Bone marrow (tissue), 2 donors: Measurements from ENCODE around the gene SERGEF.
A peak's percentile ranks its signal among the peaks of the same experiment; 100 is the strongest.

Source experiments
- DNase-seq, 2 donors: peaks; one replicate each; lab custom pipeline; 2025; lab: John Stamatoyannopoulos, UW

Gene SERGEF

DNA sequence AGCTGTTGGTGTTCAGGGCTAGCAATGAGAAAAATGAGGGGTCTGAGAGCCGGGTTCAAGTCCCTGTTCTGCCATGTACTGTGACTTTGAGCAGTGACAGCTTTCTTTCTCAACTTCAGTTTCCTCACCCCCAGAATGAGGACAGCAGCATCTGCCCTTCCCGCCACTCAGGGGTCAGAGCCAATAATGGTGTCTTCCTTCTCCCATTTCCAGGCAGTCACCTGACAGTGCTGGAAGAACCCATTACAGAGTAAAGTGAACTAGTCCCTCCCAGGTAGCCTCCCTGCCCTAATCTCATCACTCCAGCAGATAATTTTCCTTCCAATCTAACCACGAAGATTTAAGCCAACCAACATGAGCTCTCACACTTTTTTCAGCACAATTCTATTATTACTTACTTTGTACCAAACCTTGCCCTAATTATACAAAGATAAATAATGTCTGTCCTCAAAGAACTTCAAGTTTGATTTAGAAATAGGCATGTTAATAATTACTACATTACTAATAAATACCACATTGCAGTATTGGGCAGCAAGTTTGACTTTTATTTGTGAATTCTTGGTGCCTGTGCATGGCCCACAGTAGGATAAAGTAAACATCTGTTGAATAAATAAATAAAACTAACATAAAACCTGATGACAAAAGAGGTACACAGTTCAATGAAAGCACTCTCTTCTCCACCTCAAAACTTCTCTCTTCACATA lies 61.0 kb downstream of the SERGEF start:
- DNase-seq = no peak

DNA sequence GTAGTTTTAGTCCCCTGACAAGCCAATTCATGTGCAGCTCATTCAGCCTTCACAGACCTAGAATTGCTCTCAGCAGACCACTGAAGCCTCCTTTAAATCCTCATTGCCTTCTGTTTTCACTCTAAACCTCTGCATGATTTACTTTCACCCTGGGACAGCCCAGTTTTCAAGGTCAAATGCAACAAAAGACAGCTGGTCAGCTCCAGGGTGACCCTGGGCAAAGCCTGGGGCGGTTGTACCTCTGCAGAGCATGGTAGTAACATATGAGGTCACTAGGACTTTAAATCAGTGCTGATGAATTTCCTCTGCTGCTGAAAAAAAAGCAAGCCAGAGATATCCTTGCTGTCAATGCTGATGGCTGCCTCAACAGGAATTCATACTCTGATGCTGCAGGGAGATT lies 62.2 kb downstream of the SERGEF start:
- DNase-seq = no peak

DNA sequence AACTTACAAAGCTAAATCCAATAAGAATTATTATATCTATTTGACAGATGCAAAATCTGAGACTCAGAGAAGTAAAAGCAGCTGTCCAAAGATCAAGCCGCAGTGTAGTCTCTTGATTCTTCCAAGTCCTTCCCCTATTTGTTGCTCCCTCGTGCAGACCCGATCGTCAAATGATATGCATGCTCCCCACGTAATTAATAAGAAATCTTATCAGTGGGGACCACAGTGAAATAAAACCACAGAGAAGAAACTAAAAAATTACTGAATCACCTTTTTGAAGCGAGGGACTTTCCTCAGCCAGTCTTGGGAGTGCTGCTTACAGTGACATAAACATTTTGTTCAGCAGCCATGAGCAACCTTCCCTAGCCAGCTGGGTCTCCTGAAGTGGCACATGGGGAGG lies 64.6 kb downstream of the SERGEF start:
- DNase-seq = no peak

DNA sequence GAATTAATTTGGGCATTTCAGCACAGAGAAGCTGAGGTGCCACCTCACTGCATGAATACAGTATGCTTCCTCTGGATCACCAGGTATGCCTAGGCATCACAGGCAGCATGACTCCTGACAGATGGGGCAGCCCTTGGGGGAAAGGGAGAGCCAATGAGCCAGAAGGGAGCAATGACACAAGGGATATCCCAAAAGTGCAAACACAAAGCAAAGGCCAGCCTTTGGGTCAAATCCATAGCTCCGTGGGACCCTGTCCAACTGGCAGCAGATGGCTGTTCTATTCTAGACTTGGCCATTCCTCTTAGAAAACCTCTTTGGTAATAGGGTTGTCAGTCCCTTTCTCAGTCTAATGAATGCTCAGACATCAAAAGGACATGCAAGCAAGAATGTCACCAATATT lies 73.3 kb downstream of the SERGEF start:
- no peak for DNase-seq

DNA sequence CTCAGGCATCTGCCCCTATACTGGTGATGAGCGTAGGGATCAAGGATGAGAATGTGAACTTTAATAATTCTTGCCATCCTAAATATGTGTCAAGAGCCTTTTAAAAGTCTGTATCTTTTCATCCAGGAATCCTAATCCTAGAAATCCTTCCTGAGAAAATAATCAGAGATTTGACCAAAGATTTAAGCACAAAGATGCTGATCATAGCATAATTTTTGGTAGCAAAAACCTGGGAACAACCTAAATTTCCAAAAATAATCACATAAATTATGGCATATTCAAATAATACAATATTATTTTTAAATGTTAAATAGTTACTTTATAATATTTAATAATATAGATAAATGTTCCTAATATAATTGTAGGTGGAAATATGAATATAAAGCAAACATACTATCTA lies 76.1 kb downstream of the SERGEF start:
- DNase-seq = no peak

DNA sequence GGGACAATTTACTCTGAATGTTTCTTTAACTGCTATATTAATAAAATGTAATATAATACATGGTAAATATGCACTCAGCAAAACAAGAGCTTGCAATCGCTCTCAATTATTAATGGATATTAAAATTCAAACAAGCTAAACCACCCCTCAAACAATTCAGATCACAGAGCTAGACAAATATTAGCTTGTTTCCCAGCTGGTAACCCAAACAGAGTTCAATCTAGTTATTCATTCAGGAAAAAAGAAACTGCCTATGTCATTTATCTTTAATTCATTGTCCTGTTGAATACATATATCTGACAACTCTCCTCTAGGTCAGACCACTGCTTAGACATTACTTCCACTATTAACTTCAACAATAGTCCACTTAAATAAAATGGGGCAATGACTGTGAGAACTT lies 78.7 kb downstream of the SERGEF start:
- DNase-seq = no peak

DNA sequence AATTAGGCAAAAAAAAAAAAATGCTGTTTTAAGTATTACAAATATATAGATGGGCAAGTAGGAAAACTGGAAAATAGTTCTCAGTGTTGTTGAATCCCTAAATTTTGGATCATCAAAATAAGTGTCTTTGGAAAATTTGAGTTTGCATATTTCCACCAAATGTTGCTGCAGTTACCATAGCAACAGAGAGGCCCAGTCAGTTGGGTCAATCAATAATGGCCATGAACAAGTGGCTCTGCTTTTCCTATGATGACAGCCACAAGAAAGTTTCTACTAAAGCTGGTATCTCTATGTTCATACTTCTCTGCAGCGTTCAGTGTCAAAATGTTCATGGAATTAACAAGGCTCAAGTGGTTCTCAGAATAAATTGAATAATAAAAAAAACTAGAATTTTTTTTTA lies 79.1 kb downstream of the SERGEF start:
- no peak for DNase-seq

DNA sequence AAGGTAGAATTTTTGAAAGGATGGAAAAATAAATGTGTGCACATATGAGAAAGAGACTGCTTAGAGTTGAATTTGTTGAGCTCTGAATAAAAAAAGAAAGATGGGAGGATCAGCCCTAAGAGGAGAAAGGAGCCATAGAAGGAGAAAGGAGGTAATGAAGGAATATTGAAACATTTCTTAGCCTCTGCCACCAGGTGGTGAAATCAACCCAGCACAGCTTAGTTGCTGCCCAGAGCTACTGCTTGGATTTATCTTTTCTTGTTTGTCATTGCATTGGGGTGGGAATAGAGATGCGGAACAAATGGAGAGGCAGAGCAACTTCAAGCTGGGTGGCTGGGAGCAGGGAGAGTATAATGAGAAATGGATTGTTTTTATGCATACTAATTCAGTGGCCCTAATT lies 80.4 kb downstream of the SERGEF start:
- no peak for DNase-seq

DNA sequence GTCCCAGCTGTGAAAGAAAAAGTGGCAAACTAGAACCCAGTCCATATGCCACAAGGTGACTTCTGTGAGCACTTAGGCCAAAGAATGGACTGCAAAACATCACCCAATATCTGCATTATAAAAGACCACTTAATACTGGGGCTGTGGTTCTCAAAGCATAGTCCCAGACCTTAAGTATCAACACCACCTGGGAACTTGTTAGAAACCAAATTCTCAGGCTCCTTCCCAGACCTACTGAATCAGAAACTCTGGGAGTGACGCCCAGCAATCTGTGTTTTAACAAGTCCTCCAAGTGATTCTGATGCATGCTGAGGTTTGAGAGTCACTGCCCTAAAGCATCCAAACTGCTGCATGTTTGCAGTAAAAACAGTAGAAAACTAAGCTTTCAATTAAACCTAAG lies 81.3 kb downstream of the SERGEF start:
- no peak for DNase-seq

DNA sequence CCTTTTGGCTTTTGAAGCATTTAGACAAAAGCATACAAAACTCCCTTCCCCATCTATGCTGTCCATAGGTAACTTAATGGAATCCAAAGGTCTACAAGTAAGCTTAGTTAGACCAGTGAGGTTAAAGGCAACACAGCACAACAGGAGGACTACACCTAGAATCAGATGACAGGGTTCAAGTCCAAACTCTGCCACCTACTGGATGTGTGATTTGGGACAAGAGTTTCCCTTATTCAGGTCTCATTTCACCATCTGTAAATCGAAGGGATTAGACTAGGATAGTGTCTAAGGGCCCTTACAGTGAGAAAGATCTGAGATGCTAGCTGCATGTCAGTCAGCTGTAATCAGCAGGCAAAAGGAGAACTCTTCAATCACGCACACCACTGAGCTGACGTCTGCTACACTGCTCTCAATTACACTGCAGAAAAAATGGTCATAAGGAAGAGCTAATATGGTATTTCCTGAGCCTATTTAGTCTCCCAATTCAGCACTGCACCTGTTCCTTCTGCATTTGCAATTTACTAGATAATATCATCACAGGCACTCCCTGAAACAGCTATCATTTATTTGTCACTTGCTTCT lies 82.2 kb downstream of the SERGEF start:
- no peak for DNase-seq

DNA sequence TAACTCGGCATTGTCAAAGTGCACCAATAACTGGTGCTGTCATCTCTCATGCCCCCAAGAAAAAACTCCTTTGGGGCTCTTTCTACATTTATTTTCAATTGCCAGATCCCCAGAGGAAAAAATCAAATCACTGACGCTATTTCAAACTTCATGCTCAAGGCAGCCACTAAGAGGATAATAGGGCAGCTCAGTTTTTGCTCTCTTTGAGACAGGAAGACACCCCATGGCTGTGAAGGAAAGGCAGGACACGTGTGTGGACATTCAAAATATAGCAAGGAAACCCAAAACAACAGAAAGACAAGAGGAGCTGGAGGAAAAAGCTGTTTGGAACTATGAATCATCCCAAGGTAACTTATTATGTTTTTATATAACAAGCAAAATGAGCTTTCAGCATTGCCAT lies 83.7 kb downstream of the SERGEF start:
- DNase-seq = no peak

DNA sequence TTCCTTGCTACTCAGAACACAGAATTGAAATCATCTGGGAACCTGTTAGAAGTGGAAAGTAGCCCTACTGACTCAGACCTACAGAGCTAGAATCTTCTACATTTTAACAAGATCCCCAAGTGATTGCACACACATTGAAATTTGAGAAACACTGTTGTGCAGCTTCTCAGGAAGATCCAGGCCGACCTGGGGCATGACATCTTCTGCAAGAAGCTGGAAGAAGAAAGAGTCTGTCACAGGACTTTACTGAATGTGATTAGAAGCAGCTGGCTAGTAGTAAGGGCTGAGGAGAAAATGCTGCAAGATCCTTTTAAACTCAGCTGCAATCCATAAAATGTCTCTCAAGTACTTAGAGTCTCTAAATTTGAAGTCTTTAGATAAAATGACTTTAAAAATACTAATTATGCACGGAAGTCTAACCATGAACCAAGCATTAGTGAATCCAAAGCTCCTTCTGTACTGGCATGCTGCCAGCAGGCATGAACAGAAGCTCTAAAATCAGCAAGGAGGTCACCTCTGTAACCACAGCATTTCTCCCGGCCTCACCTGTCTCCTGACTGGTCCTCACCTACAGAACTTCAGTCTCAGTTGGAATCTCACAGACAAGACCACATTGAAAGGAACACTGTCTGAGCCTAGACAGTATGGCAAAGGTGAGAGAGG lies 85.0 kb downstream of the SERGEF start:
- DNase-seq = no peak

DNA sequence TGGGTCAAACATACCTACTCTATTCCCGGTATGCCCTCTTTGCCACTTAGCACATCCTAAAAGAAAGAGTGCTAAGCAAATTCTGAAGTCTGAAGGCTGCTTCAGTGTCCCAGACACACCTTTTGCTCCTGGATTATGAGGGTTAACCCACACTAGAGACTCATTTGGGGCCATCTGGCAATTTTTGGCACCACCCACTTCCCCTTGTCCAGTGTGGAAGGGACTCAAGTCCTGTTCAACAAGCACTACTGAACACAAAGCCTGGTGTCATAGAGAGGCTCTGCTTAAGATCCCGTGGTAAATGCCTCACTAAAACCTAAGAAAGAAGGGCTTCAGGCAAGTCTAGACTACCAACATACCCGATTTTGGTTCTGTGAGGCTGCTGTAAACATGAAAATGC lies 85.8 kb downstream of the SERGEF start:
- DNase-seq = no peak

DNA sequence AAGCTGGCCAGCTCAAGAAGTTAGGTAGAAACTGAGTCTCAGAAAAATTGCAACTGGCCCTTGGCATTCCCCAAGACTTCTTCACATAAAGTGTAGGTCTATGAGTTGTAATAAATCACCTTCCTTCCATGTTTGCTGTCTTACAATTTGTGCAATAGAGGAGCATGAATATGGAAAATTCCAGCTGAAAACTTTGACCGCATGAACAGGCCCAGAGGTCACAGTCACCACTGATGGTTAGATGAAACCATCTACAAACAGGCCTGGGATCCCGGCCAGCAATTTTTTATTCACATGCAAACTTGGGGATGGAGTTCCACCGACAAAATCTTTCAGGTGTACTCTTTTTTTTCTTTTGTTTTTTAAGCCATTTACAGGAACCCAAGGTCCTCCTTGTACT lies 88.1 kb downstream of the SERGEF start:
- no peak for DNase-seq

DNA sequence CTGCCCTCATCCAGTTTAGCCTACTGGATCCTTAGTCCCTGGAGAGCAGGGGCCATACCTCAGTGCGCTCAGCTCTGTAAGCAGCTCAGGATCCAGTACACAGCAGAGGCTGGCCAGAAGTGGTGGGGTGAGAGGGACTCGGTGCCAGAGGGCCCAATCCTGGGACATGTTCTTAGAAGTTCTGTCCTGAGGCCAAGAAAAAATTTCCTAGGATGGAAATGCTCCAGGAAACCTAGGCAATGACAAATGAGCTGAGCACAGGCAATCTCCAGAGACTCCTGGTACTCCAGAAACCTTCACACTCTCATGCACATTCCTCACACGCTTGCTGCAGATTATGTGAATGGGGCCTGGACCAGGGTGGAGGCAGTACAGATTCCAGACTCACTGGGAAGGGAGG lies 89.6 kb downstream of the SERGEF start:
- DNase-seq = no peak

DNA sequence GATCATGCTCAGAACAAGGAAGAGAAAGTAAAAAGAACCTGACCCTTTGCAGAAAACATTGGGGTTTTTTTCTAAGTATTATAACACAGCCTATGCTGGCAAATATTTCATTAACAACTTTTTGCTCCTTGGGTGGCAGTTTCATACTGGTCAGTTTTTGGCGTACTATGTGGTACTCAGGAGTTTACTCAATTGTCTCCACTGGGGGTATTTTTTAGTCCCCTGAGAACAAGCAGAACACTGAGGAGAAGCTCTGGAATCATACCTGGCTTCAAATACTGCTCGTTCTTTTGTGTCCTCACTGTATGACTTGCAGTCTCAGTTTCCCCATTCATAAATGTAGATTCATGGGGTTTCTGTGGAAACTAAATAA lies 90.4 kb downstream of the SERGEF start:
- no peak for DNase-seq

DNA sequence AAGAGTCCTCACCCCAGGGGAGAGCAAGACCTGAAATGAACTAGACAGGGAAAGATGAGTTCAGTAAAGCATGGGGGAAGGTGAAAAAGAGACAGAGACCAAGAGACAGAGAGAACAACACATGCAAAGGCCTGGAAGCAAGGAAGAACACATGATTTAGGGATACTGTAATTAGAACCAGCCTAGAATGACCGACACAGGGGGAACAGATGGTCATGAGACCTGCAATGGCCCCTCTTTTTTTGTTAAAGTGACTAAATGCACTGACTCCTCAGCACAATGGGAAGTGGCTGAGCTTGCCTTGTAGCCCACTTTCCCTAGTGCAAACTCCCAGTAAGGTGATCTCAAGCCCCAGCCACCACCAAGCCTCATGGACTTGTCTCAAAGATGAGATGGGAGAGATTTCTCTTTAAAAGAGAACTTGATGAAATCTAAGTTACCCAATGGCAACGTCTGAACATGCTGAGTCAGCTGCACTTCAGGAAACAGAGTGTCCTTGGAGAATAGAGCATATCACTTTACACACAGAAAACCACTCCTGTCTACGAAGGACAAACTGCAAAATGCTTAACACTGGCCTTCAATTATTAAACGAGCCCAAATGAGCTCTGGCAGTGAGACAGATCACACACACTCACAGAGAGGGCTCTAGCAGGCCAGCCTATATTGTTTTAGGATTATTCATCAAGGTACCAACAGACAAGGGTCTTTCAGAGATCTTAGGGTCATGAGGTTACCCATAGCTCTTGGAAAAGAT lies 91.0 kb downstream of the SERGEF start:
- peak in 1 of 2 donors; percentile 2 for DNase-seq

DNA sequence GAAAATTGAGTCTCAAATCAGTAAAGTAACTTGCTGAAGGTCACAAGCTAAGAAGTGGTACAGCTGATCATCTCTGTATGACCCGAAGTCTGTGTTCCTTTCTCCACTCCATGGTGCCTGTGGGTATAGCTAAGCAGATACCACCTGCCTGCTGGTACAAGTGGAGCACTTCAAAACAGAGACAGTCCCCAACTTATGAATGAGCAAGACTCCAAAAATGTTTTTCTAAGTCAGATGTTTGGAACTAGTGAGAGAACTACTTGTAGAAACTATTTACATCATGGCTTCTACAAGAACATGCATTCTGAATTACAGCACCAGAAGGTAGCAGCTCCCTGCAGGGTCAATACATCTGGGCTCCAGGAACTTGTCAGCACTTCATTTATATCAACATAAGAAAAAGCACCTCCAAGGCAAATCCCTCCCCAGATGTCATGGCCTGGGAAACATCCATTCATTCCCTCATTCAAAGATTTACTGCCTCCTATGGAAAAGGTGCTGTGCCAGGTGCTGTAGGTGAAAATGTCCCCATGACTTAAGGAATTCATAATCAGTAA lies 94.7 kb downstream of the SERGEF start:
- DNase-seq = no peak

DNA sequence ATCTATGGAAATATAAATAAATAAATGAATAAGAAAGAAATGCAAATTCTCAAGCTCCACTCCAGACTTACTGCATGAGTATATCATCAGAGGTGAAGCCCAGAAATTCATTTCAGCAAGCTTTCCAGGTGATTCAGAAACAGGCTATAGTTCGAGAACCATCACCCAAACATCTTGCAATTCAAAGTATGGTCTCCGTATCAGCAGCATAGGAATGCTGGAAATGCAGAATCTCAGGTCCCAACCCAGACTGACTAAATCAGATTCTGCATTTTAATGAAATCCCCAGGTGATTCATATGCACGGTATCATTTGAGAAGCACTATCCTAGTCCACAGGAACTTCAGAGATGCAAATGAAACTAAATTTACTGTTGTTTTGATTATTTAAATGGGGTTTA lies 95.3 kb downstream of the SERGEF start:
- DNase-seq = no peak

DNA sequence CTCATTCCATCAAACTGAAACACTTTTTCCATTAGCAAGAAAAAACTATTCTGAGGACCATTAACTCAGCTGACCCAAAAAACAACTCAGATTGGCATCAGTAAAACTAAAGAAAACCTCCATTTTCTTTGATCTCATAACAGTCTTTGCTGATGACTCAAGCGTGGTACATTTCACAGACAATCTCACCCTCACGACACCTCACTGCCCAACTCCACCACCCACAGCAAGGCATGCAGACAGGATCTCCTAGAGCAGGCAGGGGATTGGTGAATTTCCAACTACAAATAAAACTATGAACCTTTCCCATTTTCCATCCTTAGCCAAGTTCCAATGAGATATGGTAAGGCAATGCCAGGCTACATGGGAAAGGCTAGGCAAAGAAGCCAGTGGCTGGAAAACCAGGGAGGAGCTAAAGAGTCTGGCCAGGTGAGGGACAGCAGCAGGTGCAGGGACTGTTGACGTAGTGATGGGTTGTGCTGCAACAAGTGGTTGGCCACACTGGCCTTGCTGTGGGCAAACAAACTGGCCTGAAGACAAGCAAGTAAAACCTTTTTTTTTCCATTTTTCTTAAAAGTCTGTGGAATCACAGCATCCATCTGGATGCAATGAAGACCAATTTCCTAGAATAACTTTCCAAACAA lies 97.2 kb downstream of the SERGEF start:
- DNase-seq = no peak

DNA sequence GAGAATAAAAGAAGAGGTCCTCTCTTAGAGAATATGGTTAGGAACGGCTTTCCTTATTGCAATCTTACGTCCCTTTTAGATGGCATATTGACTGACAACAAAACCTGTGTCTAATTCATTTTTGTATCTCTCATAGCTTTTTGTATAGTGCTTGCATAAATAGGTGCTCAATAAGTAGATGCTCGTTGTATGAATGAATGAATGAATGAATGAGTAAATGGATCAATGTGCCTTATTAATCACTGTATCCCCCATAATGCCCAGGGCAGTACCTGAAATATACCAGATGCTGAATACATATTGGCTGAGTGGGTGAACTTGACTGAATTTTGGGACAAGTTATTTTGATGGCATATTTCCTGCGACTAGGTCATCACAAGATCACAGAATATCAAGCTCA lies 97.9 kb downstream of the SERGEF start:
- DNase-seq = no peak

DNA sequence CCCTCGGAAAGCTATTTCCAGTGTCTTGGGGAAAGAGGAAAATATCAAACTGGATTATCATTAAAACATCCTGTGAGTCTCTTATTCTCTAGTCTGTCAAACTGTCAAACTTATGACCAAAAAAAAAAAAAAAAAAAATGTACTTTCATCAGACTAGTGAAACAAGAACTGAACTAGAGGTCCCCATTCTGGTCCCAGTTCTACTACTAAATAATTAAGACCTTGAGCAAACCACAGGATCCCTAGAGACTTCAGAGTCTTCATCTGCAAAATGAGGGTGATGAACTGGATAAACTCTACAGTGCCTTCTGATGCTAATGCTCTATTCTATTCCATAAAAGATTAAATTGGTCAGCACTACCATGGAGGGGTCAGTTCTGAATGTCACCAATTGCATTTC lies 105.8 kb downstream of the SERGEF start:
- DNase-seq = no peak
